ENCODE results near the gene GZMA. TPM values are rescaled to one million over a fixed set of nuclear protein-coding genes. Genes with fewer than 3 reads are reported as not detected.

Gene GZMA
- total RNA-seq, 2 donors from 2014 or later = 0.55 TPM; not detected in 1

DNA sequence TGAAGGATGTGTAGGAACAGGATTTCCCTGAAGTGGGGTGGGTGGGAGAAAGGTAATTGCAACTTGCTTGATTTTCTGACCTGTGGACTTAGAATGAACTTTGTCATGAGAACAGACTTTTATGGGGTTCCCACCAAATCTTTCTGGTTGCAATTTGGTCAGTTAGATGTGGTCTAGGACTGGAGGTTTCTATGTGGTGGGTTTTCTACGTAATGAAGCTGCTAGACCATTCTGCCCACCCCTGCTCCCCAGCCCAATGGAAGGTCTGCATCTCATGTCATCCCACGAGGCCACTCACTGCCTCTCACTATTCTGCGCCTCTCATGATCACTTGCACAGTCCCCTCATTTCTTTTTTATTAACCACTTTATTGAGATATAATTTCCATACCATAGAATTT lies 37.9 kb upstream of the GZMA start:
- no peak overlapping the region for H3K27ac ChIP-seq
- no peaks in the 10 kb centered on the region for H3K27me3 ChIP-seq
- no peaks in the 10 kb centered on the region for H3K9me3 ChIP-seq
- H3K4me3 ChIP-seq = no peak overlapping the region
- DNase-seq (ENCODE audit: low spot score) = no peak
- H3K36me3 ChIP-seq = no peaks in the 10 kb centered on the region
- TF ChIP-seq, protein P1, sequence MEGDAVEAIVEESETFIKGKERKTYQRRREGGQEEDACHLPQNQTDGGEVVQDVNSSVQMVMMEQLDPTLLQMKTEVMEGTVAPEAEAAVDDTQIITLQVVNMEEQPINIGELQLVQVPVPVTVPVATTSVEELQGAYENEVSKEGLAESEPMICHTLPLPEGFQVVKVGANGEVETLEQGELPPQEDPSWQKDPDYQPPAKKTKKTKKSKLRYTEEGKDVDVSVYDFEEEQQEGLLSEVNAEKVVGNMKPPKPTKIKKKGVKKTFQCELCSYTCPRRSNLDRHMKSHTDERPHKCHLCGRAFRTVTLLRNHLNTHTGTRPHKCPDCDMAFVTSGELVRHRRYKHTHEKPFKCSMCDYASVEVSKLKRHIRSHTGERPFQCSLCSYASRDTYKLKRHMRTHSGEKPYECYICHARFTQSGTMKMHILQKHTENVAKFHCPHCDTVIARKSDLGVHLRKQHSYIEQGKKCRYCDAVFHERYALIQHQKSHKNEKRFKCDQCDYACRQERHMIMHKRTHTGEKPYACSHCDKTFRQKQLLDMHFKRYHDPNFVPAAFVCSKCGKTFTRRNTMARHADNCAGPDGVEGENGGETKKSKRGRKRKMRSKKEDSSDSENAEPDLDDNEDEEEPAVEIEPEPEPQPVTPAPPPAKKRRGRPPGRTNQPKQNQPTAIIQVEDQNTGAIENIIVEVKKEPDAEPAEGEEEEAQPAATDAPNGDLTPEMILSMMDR (IDR thresholded peaks at IDR 0.05) = no peak
- no peaks in the 10 kb centered on the region for H3K4me1 ChIP-seq

DNA sequence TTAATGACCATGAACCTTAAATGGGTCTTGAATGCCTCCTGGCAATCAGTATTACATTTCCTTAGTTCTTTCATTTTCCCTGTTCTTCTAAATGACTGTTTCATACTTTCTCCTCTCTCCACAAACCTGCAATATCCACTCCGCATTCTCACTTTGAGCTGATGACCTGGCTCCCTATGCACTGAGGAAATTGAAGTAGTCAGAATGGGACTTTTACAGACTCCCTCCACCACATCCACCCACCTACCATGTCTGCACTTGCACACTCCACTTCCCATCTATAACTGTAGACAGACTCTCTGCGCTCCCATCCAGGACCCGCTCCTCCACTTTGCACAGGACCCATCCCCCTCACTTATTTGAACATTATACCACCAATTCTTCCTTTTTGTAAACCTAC lies 36.2 kb upstream of the GZMA start:
- Histone ChIP-seq H3K9me3 (no peaks in the 10 kb centered on the region), H3K36me3 (no peaks in the 10 kb centered on the region), H3K4me3 (no peak overlapping the region), H3K27me3 (no peaks in the 10 kb centered on the region), H3K4me1 (no peaks in the 10 kb centered on the region), H3K27ac (no peak overlapping the region)
- TF ChIP-seq, protein P1 (IDR thresholded peaks at IDR 0.05) = no peak
- DNase-seq (ENCODE audit: low spot score) = no peak

DNA sequence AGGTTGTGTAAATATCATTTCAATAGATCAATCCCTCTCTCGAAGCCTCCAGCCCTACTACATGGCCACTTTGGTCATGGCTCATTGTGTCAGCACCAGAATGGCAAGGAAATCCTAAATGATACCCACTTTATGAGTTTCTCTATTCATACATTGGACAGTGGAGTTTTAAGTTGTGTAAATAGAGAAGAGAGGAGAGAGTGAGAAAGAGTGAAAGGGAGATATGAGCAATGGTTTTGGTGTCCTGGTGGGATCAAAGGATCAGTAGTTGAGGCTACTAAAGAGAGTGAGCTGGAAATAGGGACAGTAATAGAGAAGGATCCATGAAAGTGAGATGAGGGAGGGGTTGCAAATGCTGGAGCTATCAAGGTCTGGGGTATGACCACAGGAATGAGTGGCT lies 31.5 kb upstream of the GZMA start:
- TF ChIP-seq, protein P1 (IDR thresholded peaks at IDR 0.05) = no peak
- Histone ChIP-seq H3K9me3 (no peaks in the 10 kb centered on the region), H3K36me3 (no peaks in the 10 kb centered on the region), H3K4me1 (no peaks in the 10 kb centered on the region), H3K27ac (no peak overlapping the region), H3K27me3 (no peaks in the 10 kb centered on the region), H3K4me3 (no peak overlapping the region)
- no peak for DNase-seq (ENCODE audit: low spot score)

DNA sequence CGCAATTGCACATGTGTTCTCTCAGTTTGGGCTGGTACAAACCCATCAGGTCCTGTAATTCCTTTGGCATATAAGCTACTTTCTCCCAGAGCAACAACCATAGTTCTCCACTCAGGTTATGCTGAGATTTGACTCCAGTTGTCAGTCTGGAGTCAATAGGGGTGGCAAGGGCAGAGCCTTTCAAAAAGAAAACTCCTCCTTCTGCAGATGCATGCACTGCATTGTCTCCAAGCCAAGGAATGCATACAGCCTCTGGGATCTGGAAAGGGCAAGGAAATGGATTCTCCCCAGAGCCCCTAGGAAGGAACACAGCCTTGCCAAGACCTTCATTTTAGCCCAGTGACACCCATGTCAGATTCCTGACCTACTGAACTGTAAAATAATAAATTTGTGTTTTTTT lies 31.0 kb upstream of the GZMA start:
- Histone ChIP-seq H3K4me3 (no peak overlapping the region), H3K4me1 (no peaks in the 10 kb centered on the region), H3K9me3 (no peaks in the 10 kb centered on the region), H3K27ac (no peak overlapping the region), H3K36me3 (no peaks in the 10 kb centered on the region), H3K27me3 (no peaks in the 10 kb centered on the region)
- DNase-seq (ENCODE audit: low spot score) = no peak
- TF ChIP-seq, protein P1 (IDR thresholded peaks at IDR 0.05) = no peak

DNA sequence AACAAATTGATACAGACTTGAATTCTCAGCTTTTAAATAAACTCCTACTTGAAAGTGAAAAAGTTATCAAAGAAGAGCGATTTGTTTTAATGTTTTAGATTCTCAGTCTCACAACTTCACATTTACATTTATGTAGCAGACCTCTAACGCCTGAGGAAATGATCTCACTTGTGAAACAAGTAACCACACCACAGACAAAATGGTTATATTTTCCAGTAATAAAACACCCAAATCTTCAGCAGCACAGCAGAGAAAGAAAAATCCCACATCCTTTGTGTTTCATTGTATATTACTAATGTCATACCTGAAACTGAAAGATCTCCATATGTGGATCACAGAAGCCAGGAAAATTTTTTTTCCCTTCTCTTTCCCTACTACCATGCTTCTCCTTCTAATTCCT lies 29.8 kb upstream of the GZMA start:
- no peaks in the 10 kb centered on the region for H3K36me3 ChIP-seq
- TF ChIP-seq, protein P1 (IDR thresholded peaks at IDR 0.05) = no peak
- no peaks in the 10 kb centered on the region for H3K4me1 ChIP-seq
- no peak overlapping the region for H3K4me3 ChIP-seq
- no peaks in the 10 kb centered on the region for H3K9me3 ChIP-seq
- DNase-seq (ENCODE audit: low spot score) = no peak
- H3K27me3 ChIP-seq = no peaks in the 10 kb centered on the region
- no peak overlapping the region for H3K27ac ChIP-seq

DNA sequence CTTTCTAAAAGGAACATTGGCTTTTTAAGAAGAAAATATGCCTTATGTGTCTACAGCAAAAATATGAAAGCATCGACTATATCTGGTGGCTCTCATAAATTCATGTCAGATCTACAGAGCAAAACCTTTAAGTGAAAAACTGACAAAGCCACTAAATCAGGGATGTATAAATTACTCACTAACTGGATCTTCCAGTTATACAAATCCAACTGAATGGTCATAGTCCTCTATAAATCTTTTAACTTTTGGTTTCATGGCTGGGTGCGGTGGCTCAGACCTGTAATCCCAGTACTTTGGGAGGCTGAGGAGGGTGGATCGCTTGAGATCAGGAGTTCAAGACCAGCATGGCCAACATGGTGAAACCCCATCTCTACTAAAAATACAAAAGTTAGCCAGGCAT lies 29.2 kb upstream of the GZMA start:
- Histone ChIP-seq H3K9me3 (no peaks in the 10 kb centered on the region), H3K27me3 (no peaks in the 10 kb centered on the region), H3K4me3 (no peak overlapping the region), H3K4me1 (no peaks in the 10 kb centered on the region), H3K36me3 (no peaks in the 10 kb centered on the region), H3K27ac (no peak overlapping the region)
- DNase-seq (ENCODE audit: low spot score) = no peak
- TF ChIP-seq, protein P1 (IDR thresholded peaks at IDR 0.05) = no peak
